ENCODE results near the gene GAREM2.

DNA sequence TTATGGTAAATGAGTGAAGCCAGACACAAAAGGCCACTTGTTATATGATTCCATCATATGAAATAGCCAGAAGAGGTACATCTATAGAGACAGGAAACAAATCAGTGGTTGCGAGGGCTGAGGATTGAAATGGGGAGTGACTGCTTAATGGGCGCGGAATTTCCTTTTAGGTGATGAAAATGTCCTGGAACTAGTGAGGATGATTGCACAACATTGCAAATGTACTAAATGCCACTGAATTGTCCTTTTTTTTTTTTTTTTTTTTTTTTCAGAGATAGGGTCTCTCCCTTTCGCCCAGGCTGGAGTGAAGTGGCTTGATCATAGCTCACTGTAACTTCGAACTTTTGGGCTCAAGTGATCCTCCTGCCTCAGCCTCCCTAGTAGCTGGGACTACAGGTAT is 15.3 kb upstream of the GAREM2 start:
- TF ChIP-seq EP300 (IDR thresholded peaks at IDR 0.05; ENCODE audit: low read depth) (no peak), POLR2AphosphoS5 (IDR thresholded peaks at IDR 0.05) (no peak)
- TF ChIP-seq, protein P1, sequence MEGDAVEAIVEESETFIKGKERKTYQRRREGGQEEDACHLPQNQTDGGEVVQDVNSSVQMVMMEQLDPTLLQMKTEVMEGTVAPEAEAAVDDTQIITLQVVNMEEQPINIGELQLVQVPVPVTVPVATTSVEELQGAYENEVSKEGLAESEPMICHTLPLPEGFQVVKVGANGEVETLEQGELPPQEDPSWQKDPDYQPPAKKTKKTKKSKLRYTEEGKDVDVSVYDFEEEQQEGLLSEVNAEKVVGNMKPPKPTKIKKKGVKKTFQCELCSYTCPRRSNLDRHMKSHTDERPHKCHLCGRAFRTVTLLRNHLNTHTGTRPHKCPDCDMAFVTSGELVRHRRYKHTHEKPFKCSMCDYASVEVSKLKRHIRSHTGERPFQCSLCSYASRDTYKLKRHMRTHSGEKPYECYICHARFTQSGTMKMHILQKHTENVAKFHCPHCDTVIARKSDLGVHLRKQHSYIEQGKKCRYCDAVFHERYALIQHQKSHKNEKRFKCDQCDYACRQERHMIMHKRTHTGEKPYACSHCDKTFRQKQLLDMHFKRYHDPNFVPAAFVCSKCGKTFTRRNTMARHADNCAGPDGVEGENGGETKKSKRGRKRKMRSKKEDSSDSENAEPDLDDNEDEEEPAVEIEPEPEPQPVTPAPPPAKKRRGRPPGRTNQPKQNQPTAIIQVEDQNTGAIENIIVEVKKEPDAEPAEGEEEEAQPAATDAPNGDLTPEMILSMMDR (IDR thresholded peaks at IDR 0.05), result no peak
